T-helper 22 cell (primary cell): ENCODE results near the gene CAT.

ENCODE experiments used
- DNase-seq: peaks from one replicate; pipeline ENCODE4 v3.0.0-alpha.2; 2020; ENCODE audit warnings: low read depth

The CAT gene

GRCh38 chr11:34459507-34460162 lies 20.9 kb downstream of the CAT start:
- no peak for DNase-seq

- DNase-seq = no peak
These were observed 21.5 kb downstream of the CAT start for GRCh38 chr11:34460278-34460677.

DNA sequence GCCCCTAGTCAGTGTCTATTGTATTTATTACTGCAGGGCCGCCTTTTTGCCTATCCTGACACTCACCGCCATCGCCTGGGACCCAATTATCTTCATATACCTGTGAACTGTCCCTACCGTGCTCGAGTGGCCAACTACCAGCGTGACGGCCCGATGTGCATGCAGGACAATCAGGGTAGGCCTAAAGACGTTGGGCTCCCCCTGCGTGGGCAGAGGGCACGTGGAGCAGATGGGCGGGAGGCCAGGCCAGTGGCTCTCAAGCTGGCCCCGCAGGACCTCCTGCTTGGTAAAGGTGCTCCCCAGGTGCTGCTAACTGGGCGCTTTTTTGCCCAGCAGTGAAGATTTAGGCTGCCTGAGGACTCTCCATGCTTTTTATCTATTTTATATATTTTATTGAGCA lies 22.5 kb downstream of the CAT start:
- no peak for DNase-seq

DNA sequence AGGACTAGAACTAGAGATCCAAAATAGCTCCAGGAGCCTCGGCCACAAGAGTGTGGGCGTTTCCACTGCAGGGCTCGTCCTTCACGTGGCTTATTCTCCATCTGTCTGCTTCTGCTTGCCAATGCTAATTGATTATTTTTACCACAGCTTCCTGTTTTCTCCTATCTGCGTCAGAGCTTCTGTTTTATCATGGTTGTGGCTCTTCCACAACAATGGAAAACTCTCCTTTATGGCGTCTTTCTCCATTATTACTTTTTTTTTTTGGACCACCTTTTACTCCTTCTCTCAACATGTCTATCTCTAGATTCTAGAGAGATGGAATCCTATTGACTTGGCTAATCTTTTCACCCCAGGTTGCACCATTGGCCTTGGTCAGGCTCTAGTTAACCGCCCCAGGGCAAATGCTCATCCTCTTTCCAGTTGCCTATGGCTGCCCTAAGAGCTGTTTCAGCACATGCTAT lies 25.9 kb downstream of the CAT start:
- DNase-seq = no peak

DNA sequence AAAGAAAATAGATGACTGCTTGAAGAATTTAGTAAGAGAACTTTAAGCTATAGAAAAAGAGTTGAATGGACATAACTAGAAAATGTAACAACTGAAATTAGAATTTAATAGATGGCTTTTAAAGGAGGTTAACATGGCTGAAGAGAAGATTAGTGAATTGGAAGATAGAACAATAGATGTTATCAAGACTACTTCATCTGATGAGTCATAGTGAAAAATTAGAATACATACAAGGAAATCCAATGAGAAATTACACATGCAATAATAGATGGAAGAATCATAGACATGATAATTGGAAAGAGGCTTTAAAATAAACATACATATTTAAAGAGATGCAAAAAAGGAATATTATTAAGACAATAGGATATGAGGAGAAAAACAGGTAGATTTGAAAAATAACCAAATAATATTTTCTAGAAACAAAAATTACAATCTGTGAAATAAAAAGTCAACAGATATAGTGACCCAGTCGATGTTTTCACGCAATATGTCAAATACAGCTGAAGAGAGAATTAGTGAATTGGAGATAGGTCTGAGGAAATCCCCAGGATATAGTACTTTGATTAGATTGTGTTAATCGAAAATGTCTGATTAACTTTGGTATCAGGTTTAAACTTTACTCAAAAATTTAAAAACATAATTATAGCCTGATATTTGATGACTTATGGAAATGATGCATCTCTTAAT lies 28.2 kb downstream of the CAT start:
- no peak for DNase-seq

DNA sequence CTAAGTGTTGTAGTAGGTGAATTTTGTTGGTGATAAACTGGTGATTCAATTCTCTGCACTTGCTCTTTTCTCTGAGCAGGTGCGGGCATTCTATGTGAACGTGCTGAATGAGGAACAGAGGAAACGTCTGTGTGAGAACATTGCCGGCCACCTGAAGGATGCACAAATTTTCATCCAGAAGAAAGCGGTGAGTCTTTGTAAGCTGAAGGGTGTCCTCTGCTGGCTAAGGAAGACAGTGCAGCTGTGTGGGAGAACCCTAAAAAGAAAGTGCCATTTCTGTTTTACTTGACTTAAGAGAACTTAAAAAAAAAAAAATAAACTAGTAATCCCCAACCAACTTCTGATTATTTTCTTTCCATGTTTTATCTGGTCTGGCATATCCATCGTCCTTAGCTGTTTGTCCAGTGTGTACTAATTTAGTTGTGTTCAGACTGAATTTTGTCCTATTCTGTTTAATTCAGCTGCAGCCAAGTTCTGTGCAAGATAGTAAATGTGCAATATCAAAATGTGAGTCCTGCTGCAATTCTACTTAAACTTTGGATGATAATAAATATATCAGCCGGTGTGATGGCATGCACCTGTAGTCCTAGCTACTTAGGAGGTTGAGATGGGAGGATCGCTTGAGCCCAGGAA lies 29.6 kb downstream of the CAT start:
- no peak for DNase-seq

GRCh38 chr11:34473603-34474169 lies 35.0 kb downstream of the CAT start:
- no peak for DNase-seq

DNA sequence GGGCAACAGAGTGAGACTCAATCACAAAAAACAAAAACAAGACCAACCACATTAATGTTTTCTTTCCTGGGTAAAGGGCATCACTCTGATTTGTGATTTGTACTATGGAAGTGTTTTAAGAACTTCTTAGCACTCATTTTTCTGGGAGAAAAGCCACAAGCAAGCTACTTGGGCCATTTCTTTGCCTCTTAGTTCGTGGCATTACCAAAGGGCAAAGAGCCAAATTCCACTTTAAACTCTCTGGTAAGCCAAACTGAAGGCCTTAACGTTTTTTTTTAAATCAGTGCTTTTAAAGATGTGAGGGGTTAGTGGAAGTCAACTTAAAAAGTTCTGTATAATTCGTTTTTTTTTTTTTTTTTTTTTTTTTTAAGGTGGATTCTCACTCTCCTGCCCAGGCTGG lies 36.9 kb downstream of the CAT start:
- DNase-seq = no peak

DNA sequence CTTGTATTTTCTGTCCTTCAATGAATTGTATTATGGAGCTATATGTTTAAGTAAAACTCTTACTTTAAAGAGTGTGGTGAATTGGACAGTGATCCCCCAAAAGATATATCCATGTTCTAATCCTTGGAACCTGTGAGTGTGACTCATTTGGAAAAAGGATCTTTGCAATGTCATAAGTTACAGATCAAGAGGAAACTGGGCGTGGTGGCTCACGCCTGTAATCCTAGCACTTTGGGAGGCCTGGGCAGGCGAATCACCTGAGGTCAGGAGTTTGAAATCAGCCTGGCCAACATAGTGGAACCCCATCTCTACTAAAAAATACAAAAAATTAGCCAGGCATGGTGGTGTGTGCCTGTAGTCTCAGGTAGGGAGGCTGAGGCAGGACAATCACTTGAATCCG lies 38.1 kb downstream of the CAT start:
- no peak for DNase-seq

DNA sequence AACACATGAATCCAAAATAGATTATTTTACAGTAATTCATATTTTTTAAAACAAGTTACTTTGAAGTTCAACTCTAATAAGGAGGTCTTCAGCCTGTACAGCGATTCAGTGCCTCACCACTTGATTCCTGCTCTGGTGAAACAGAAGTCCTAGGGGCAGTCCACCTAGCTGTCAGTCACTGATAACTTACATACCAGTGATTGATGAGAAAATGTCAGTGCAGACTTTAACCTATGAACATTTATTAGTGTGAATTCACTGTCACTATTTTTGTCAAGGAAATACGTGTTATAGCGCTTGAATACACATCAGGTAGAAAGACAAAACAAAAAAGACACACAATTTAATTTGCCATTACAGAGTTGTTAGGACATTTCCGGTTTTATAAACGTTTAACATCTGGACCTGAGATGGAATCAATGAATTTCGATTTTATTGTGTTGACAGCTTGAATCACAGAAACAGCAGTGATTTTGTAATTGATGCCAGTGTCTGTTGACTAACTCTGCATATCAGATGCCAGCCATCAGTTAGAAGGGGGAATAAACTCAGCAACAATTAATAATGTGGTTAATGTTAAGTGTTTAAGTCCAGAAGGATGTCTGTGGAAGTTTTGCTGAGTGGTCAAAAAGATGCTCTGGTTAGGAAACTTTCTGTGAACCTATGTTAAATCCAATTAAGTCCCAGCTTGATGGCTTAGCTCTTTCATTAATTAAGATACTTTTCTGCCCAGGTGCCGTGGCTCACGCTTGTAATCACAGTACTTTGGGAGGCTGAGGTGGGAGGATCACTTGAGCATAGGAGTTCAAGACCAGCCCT lies 40.3 kb downstream of the CAT start:
- no peak for DNase-seq

DNA sequence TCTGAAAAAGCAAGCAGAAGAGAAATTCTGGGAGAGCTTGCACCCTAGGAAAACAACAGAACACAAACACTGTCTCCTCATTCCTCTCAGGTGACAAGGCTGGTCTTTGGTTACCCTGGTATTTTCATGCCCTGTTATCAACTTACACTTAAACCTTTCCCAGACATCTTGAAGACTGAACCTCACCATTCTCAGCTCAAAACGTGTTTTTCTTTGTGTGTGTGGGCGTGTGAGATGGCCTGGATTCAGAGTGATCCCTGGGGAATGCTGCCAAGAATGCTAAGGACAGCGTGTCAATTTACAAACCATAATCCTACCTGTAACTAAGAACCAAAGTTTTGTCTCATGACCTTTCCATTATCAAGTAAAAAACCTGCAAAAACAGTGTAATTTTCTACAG lies 41.6 kb downstream of the CAT start:
- DNase-seq = no peak

DNA sequence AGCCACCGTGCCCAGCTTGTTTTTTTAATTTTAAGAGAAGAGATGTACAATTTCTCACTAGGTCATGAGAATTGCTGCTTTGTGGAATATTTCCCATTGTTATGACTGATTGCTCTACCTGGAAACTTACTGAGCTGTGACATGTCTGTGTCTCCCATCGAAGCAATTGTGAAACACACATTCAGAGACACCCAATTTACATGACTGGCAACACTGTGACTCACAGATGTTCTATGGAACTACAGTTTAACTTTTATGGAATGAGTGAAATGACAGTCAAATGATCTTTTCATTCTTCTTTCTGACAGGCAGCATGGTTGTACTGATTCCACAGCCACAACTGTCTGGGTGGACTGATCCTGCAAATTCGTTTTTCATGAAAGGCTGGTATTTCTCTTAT lies 42.6 kb downstream of the CAT start:
- DNase-seq = no peak

GRCh38 chr11:34483106-34483874 lies 44.6 kb downstream of the CAT start:
- DNase-seq = no peak

GRCh38 chr11:34487430-34487829 lies 48.7 kb downstream of the CAT start:
- DNase-seq = no peak

- no peak for DNase-seq
These were observed 50.3 kb downstream of the CAT start for GRCh38 chr11:34488855-34489557.

DNA sequence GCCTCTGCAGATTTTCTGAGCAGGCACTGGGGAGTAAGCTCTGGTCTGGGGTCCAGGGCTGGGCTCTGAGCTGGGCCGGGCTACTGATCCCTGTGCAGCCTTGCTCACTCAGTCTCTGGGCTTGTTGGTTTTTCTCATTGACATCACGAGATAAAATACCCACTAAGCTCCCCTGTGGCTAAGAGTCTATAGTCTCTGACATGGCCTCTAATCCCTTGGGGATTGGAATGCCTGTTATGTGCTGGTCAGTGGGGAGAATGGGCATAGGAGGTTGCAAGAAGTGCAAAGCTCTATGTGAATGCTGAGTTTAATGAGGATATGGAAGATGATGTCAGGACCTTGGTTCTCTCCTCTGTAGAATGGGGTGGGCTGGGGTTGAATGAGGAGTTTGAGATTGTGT lies 51.6 kb downstream of the CAT start:
- no peak for DNase-seq

DNA sequence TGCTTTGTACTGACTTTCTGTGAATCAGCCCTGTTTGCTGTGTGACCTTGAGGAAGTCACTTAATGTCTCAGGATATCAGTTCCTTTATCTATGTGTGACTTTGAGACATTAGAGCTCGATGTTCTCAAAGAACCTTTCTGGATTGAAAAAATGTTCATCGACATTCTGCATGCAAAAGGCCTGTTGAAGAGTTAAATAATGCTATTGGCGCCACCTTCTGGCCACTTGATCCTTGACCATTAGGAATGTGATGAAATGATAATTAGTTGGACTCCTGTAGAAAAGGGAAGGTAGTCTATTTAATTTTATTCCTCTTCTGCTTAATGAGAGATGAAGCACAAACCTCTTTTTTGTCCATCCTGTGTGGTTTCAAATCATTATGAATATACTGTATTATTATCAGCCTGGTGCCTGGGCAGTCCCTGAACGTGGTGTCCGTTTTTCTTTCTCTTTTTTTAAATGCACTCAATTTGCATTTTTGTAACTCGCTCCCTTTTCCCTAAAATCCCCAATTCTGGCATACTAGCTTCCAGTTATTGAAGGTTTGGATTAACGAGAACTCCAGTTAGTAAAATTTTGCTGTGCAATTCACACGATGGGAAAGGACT lies 54.2 kb downstream of the CAT start:
- no peak for DNase-seq

DNA sequence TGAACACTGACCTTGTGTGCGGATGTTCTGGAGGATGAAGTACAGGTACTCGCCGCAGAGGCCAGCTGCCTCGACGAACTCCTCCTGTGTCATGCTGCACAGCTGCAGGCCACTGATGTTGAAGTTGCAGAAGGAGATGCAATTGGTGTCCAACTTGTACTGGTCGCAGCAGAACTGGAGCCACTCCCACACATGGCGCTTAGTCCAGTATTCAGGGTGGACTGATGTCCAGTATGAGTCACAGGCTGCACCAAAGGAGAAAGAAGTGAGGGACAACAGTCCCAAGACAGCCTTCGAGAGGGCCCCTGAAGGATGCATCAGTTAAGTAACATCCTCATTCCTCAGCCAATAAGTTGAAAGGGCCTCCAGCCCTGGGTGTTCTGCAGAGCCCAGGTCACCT lies 54.7 kb downstream of the CAT start:
- no peak for DNase-seq

- DNase-seq = no peak
These were observed 55.3 kb downstream of the CAT start for GRCh38 chr11:34493926-34494595.

DNA sequence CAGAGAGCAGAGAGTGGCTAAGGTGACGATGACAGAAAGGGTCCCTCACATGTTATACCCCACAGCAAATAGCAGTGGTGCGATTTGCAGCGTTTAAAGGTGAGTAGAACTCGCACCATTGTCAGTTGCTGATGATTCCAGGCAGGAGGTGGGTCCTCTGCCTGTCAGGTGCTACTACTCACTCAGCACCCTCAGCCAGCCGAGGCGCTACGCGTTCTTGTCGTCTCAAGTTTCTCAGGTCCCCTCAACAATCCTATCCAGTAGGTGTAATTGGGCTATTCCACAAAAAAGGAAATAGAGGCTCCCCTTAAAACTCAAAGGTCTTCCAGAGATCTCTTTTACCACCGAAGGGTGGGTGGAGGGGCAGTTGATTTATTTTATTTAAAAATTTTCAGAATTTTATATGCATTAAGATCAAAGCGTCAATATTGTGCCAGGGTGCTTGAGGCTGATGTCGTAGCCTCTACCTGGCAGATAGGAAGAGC lies 56.5 kb downstream of the CAT start:
- DNase-seq = no peak
